HepG2 (cell line): ENCODE data around the gene DSCAM. TPM values are rescaled to one million over a fixed set of nuclear protein-coding genes. Genes with fewer than 3 reads are reported as not detected.

Source experiments
- ATAC-seq: fragments of 200-7000 bp; cut with Tn5 transposase; 3 replicates; pipeline ENCODE4 v1.9.1; 2020; ENCODE audit warnings: mild to moderate bottlenecking, moderate library complexity
- BruUV-seq: library from RNA; stranded (reverse); fragments of 400-500 nt; replicated peaks from 2 replicates; lab custom pipeline; 2021; lab: Mats Ljungman, UMichigan
- CTCF ChIA-PET: fragments of 300-600 bp; formaldehyde crosslinking; extraction: SDS; loops from one replicate; lab custom pipeline; 2021; ENCODE audit warnings: low total read pairs, inconsistent platforms, low intra/inter-chr PET ratio; lab: Yijun Ruan, JAX
- POLR2A ChIA-PET: fragments of 350-600 bp; sonication (Branson Sonifier 250); formaldehyde crosslinking; loops from one replicate; lab custom pipeline; 2020; ENCODE audit warnings: antibody characterized with exemption, inconsistent platforms; lab: Yijun Ruan, JAX
- DNase-seq: peaks from one replicate; pipeline ENCODE4 v3.0.0-alpha.2; 2015; ENCODE audit warnings: low spot score
- FAIRE-seq: peaks from 3 replicates; lab custom pipeline; 2011; peaks lifted over from hg19 to GRCh38; lab: Jason Lieb, UNC
- H2AFZ ChIP-seq: one replicate; pipeline ENCODE4 v1.6.1; 2011; ENCODE audit warnings: low read length, inconsistent platforms
- H3K27ac ChIP-seq: fragments of 300-600 bp; 3 replicates; pipeline ENCODE4 v1.8.0; 2011; ENCODE audit warnings: mixed run types, mild to moderate bottlenecking, mixed read lengths, low read length, inconsistent platforms; ENCODE audit not compliant: insufficient read depth; ENCODE audit errors: extremely low read length
- H3K27me3 ChIP-seq, 2 experiments: fragments of 200-600 bp in 1 of 2; 2 replicates in 1 of 2; 3 replicates in 1 of 2; pipeline versions ENCODE4 v1.6.0 to v1.8.0; 2011; ENCODE audit warnings: low read length in 2 of 2, mild to moderate bottlenecking in 2 of 2, moderate library complexity in 2 of 2, inconsistent platforms in 1 of 2; ENCODE audit not compliant: insufficient read depth in 2 of 2, control insufficient read depth in 1 of 2
- H3K36me3 ChIP-seq, 2 experiments: fragments of 200-600 bp in 1 of 2; replicated peaks in 1 of 2; 2 replicates in 1 of 2; 3 replicates in 1 of 2; pipeline versions ENCODE4 v1.5.1 to v1.8.0; 2011; ENCODE audit warnings: low read length in 2 of 2, inconsistent platforms in 1 of 2; ENCODE audit not compliant: insufficient read depth in 2 of 2, control insufficient read depth in 1 of 2
- H3K4me1 ChIP-seq: 2 replicates; pipeline ENCODE4 v1.5.1; 2012; ENCODE audit warnings: low read length, inconsistent platforms; ENCODE audit not compliant: insufficient read depth
- H3K4me2 ChIP-seq: 2 replicates; pipeline ENCODE4 v1.6.0; 2011; ENCODE audit warnings: low read depth, low read length, inconsistent platforms
- H3K4me3 ChIP-seq, 3 experiments: fragments of 200-600 bp in 1 of 3; sonication (generic), shearing (Covaris generic) in 1 of 3; replicated peaks in 1 of 3; 2 replicates each; pipeline ENCODE4 v1.5.1; 2011 to 2016; ENCODE audit warnings: low read length in 3 of 3, inconsistent platforms in 2 of 3, low read depth in 2 of 3, mild to moderate bottlenecking in 2 of 3, control low read depth in 1 of 3, mixed read lengths in 1 of 3; ENCODE audit not compliant: insufficient read depth in 1 of 3
- H3K79me2 ChIP-seq: one replicate; pipeline ENCODE4 v1.6.1; 2011; ENCODE audit warnings: low read length, inconsistent platforms; ENCODE audit not compliant: insufficient read depth
- H3K9ac ChIP-seq: 2 replicates; pipeline ENCODE4 v1.6.0; 2011; ENCODE audit warnings: mild to moderate bottlenecking, low read depth, low read length, inconsistent platforms; ENCODE audit not compliant: insufficient read depth
- H3K9me3 ChIP-seq: 2 replicates; pipeline ENCODE4 v1.5.1; 2012; ENCODE audit warnings: mild to moderate bottlenecking, low read length
- H4K20me1 ChIP-seq: 2 replicates; pipeline ENCODE4 v1.6.0; 2011; ENCODE audit warnings: inconsistent platforms, mild to moderate bottlenecking, low read length, moderate library complexity; ENCODE audit not compliant: insufficient read depth
- ATF7 ChIP-seq, 2 experiments: fragments of 450-650 bp in 1 of 2; sonication (generic) in 1 of 2; formaldehyde crosslinking in 1 of 2; IDR thresholded peaks; 2 replicates each; pipeline versions ENCODE4 v1.4.0 to v1.6.1; 2016 to 2020; ENCODE audit warnings: antibody characterized with exemption in 1 of 2, mild to moderate bottlenecking in 1 of 2, missing genetic modification reagents in 1 of 2
- E2F1 ChIP-seq: sonication (generic); formaldehyde crosslinking; IDR thresholded peaks from 2 replicates; pipeline ENCODE4 v1.5.0; 2020; ENCODE audit warnings: missing genetic modification reagents
- HOXA7 ChIP-seq: sonication (generic); formaldehyde crosslinking; IDR thresholded peaks from 2 replicates; pipeline ENCODE4 v1.8.1; 2022; ENCODE audit warnings: mild to moderate bottlenecking, missing genetic modification reagents, moderate library complexity
- ZBTB21 ChIP-seq: sonication (generic); formaldehyde crosslinking; IDR thresholded peaks from 2 replicates; pipeline ENCODE4 v1.4.0; 2020; ENCODE audit warnings: missing genetic modification reagents
- ZFP36L2 ChIP-seq: sonication (generic); formaldehyde crosslinking; IDR thresholded peaks from 2 replicates; pipeline ENCODE4 v1.4.0; 2020; ENCODE audit warnings: missing genetic modification reagents
- ZMAT3 ChIP-seq: sonication (generic); formaldehyde crosslinking; conservative IDR thresholded peaks from 2 replicates; pipeline ENCODE4 v1.7.0; 2021; ENCODE audit warnings: missing genetic modification reagents
- ZNF256 ChIP-seq: sonication (generic); formaldehyde crosslinking; conservative IDR thresholded peaks from 2 replicates; pipeline ENCODE4 v1.4.0; 2020; ENCODE audit warnings: missing genetic modification reagents
- ZNF263 ChIP-seq: sonication (generic); formaldehyde crosslinking; IDR thresholded peaks from 2 replicates; pipeline ENCODE4 v1.4.0; 2020; ENCODE audit warnings: missing genetic modification reagents
- ZNF329 ChIP-seq: sonication (generic); formaldehyde crosslinking; IDR thresholded peaks from 2 replicates; pipeline ENCODE4 v1.9.0; 2021; ENCODE audit warnings: low read depth, mild to moderate bottlenecking, missing genetic modification reagents
- ZNF335 ChIP-seq: sonication (generic); formaldehyde crosslinking; IDR thresholded peaks from 2 replicates; pipeline ENCODE4 v1.4.0; 2020; ENCODE audit warnings: missing genetic modification reagents
- ZSCAN20 ChIP-seq: sonication (generic); formaldehyde crosslinking; IDR thresholded peaks from 2 replicates; pipeline ENCODE4 v1.4.0; 2020; ENCODE audit warnings: missing genetic modification reagents, mild to moderate bottlenecking, borderline replicate concordance
- ZZZ3 ChIP-seq: sonication (generic); formaldehyde crosslinking; IDR thresholded peaks from 2 replicates; pipeline ENCODE4 v1.4.0; 2020; ENCODE audit warnings: missing genetic modification reagents, mild to moderate bottlenecking, borderline replicate concordance
- WGBS: methylation state at CpG from one replicate; pipeline ENCODE4 v1.1.6; 2017; ENCODE audit warnings: low lambda C conversion rate; 5-methylcytosine and 5-hydroxymethylcytosine counted together
- in situ Hi-C: cut with HindIII; loops from 2 replicates; pipeline ENCODE4 v1.10.0; 2017; ENCODE audit warnings: low pct_unique_long_range_greater_than_20kb; ENCODE audit not compliant: extremely low pct_ligation_motif_present
- intact Hi-C: fragments of 100-400 bp; cut with micrococcal nuclease; formaldehyde crosslinking; loops from one replicate; pipeline ENCODE4 v1.10.0; 2022; ENCODE audit not compliant: unreplicated experiment
- polyA plus RNA-seq, 8 experiments: library from polyadenylated mRNA; depleted of rRNA in 3 of 8; stranded (reverse) in 7 of 8; unstranded in 1 of 8; fragments of >200 nt; fragmentation: Illumina TruSeq in 4 of 8; extraction: Trizol in 4 of 8; gene quantifications; 2 replicates each; pipeline versions ENCODE4 v1.2.1 to v1.2.3, GENCODE V29; 2011 to 2016; ENCODE audit warnings: low read depth in 4 of 8, missing spikeins in 1 of 8, mixed read lengths in 1 of 8; ENCODE audit not compliant: insufficient read depth in 1 of 8
- total RNA-seq, 5 experiments: library from RNA; depleted of rRNA; stranded (reverse); fragments of >200 nt; fragmentation: Illumina TruSeq; extraction: Trizol; gene quantifications; 2 replicates each; pipeline ENCODE4 v1.2.3, GENCODE V29; 2016; ENCODE audit warnings: low read depth in 1 of 5

DSCAM gene
- total and polyA plus RNA-seq, 2 of the 13 experiments (the other 11 are each of a cell fraction or from before 2014, with no cell fraction given): not detected

- no peaks in the 10 kb centered on the region for H3K79me2 ChIP-seq
- no peak for ATAC-seq
- H3K4me3 ChIP-seq: no peak overlapping the region
- in situ Hi-C loops: no loop called here
- H3K9ac ChIP-seq: no peak overlapping the region
- no TSS peak for BruUV-seq
- intact Hi-C loops: no loop called here
- no peak for DNase-seq
- no peak overlapping the region for H3K4me2 ChIP-seq
- H3K27me3 ChIP-seq: no peaks in the 10 kb centered on the region
- no peak for FAIRE-seq
- CTCF ChIA-PET: no interaction called here
- H3K36me3 ChIP-seq: no peaks in the 10 kb centered on the region
- 64% methylated on average over 9 of the region's 12 CpGs for WGBS
- H3K27ac ChIP-seq: no peak overlapping the region
- H3K4me1 ChIP-seq: no peaks in the 10 kb centered on the region
- POLR2A ChIA-PET: no interaction called here
- H3K9me3 ChIP-seq: peaks cover 92% of the 10 kb centered on the region
- no peak overlapping the region for H2AFZ ChIP-seq
- TF ChIP-seq E2F1 (CRISPR knock-in tag) (no peak), ZZZ3 (CRISPR knock-in tag) (no peak), ZBTB21 (CRISPR knock-in tag) (no peak), HOXA7 (no peak), ZMAT3 (no peak), ZFP36L2 (CRISPR knock-in tag) (no peak), ZNF263 (CRISPR knock-in tag) (no peak), ZNF335 (CRISPR knock-in tag) (no peak), ZNF256 (no peak), ZNF329 (CRISPR knock-in tag) (no peak)
- H4K20me1 ChIP-seq: no peaks in the 10 kb centered on the region
Measured at GRCh38 chr21:40043866-40044265, 803.1 kb downstream of the DSCAM start.

DNA sequence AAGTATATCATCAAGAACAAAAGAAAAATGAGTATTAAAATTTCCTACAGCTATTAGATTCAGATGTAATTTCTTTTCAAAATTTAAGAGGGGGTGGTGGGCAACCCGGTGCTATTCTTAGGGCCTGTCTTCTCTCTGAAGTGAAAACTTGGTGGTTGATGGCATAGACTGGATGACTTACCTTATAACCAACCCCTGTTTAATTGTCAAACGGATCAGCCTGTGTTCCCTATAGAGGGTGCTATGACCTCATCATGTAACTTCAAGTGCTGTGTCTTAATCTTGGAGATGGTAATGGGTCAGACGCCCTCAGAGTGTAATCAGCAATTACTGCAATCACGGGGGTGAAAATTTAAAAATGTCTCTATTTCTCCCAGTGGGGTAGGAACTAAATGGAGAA is 803.5 kb downstream of the DSCAM start:
- FAIRE-seq (no peak), DNase-seq (no peak), ATAC-seq (no peak)
- no peaks in the 10 kb centered on the region for H3K27me3 ChIP-seq
- no peak overlapping the region for H2AFZ ChIP-seq
- intact Hi-C loops: no loop called here
- H3K36me3 ChIP-seq: no peaks in the 10 kb centered on the region
- no TSS peak for BruUV-seq
- H3K9me3 ChIP-seq: peaks cover 88% of the 10 kb centered on the region
- no peaks in the 10 kb centered on the region for H3K79me2 ChIP-seq
- H3K4me1 ChIP-seq: no peaks in the 10 kb centered on the region
- H3K4me2 ChIP-seq: no peak overlapping the region
- in situ Hi-C loops: no loop called here
- H3K27ac ChIP-seq: no peak overlapping the region
- ChIA-PET POLR2A (no interaction called here), CTCF (no interaction called here)
- H3K9ac ChIP-seq: no peak overlapping the region
- no peaks in the 10 kb centered on the region for H4K20me1 ChIP-seq
- TF ChIP-seq ZSCAN20: no peak
- TF ChIP-seq ATF7 (IDR thresholded peaks at IDR 0.05): 0 out of 2 replicates have a peak, but pooled peaks have one; percentile 13
- no peak for TF ChIP-seq ATF7 (CRISPR knock-in tag; IDR thresholded peaks at IDR 0.05)
- WGBS: 9% methylated on average over 4 of the region's 4 CpGs
- no peak overlapping the region for H3K4me3 ChIP-seq
